COLO668 (cell line): Measurements from ENCODE around the gene ARHGAP26.

ENCODE experiments used
- DNase-seq: peaks from one replicate; lab custom pipeline; 2025; ENCODE audit not compliant: unreplicated experiment; lab: John Stamatoyannopoulos, UW

ARHGAP26 gene

GRCh38 chr5:142896325-142897007, 126.3 kb downstream of the ARHGAP26 start:
- DNase-seq: no peak

GRCh38 chr5:142897328-142897727, 127.2 kb downstream of the ARHGAP26 start:
- no peak for DNase-seq

GRCh38 chr5:142900927-142901326, 130.8 kb downstream of the ARHGAP26 start:
- no peak for DNase-seq

- no peak for DNase-seq
Measured at GRCh38 chr5:142901476-142902185, 131.5 kb downstream of the ARHGAP26 start.

GRCh38 chr5:142902186-142902965, 132.2 kb downstream of the ARHGAP26 start:
- no peak for DNase-seq

GRCh38 chr5:142904416-142904815, 134.2 kb downstream of the ARHGAP26 start:
- no peak for DNase-seq

GRCh38 chr5:142905348-142905747, 135.2 kb downstream of the ARHGAP26 start:
- no peak for DNase-seq

GRCh38 chr5:142906863-142907671, 136.9 kb downstream of the ARHGAP26 start:
- no peak for DNase-seq

GRCh38 chr5:142908659-142909058, 138.5 kb downstream of the ARHGAP26 start:
- no peak for DNase-seq

GRCh38 chr5:142910128-142910527, 140.0 kb downstream of the ARHGAP26 start:
- no peak for DNase-seq

GRCh38 chr5:142911170-142911569, 141.0 kb downstream of the ARHGAP26 start:
- DNase-seq: no peak

- DNase-seq: no peak
Measured at GRCh38 chr5:142911775-142912174, 141.6 kb downstream of the ARHGAP26 start.

GRCh38 chr5:142913728-142914338, 143.7 kb downstream of the ARHGAP26 start:
- DNase-seq: no peak

GRCh38 chr5:142915038-142915437, 144.9 kb downstream of the ARHGAP26 start:
- no peak for DNase-seq

- DNase-seq: peak; percentile 21
Measured at GRCh38 chr5:142915813-142916424, 145.7 kb downstream of the ARHGAP26 start.

GRCh38 chr5:142918959-142919635, 148.9 kb downstream of the ARHGAP26 start:
- DNase-seq: no peak

GRCh38 chr5:142920849-142921612, 150.9 kb downstream of the ARHGAP26 start:
- DNase-seq: no peak

GRCh38 chr5:142922223-142922952, 152.2 kb downstream of the ARHGAP26 start:
- no peak for DNase-seq
